HL-60 (cell line): ENCODE measurements around the gene SFI1.

ENCODE experiments used
- DNase-seq, 2 experiments: peaks; one replicate each; pipeline ENCODE4 v3.0.0-alpha.2; 2010 to 2020; ENCODE audit warnings: low read depth in 1 of 2, low spot score in 1 of 2
- H3K27ac ChIP-seq: fragments of 250-450 bp; sonication (Bioruptor Pico); replicated peaks from 2 replicates; pipeline ENCODE4 v1.5.1; 2020; ENCODE audit warnings: mild to moderate bottlenecking, moderate library complexity
- H3K27me3 ChIP-seq: fragments of 250-450 bp; sonication (Bioruptor Pico); 2 replicates; pipeline ENCODE4 v1.5.1; 2021; ENCODE audit warnings: mild to moderate bottlenecking, moderate library complexity; ENCODE audit not compliant: insufficient read depth, poor library complexity, severe bottlenecking
- H3K4me3 ChIP-seq: replicated peaks from 2 replicates; pipeline ENCODE4 v1.5.1; 2011; ENCODE audit warnings: mild to moderate bottlenecking, control low read depth, low read length; ENCODE audit not compliant: insufficient read depth
- CTCF ChIP-seq: IDR thresholded peaks from one replicate; pipeline ENCODE4 v1.5.1; 2011; ENCODE audit warnings: low read length, control low read depth, inconsistent platforms; ENCODE audit not compliant: insufficient read depth
- GABPA ChIP-seq: IDR thresholded peaks from 2 replicates; pipeline ENCODE4 v1.6.1; 2012; ENCODE audit warnings: low read depth
- POLR2AphosphoS5 ChIP-seq: IDR thresholded peaks from 2 replicates; pipeline ENCODE4 v1.6.1; 2012; ENCODE audit warnings: low read depth
- REST ChIP-seq: IDR thresholded peaks from 2 replicates; pipeline ENCODE4 v1.6.1; 2012; ENCODE audit warnings: low read depth; ENCODE audit not compliant: insufficient replicate concordance
- SPI1 ChIP-seq: IDR thresholded peaks from 2 replicates; pipeline ENCODE4 v1.6.1; 2012; ENCODE audit warnings: low read depth, mild to moderate bottlenecking, borderline replicate concordance

SFI1 gene

GRCh38 chr22:31448382-31448781 is 48.0 kb upstream of the SFI1 start:
- no peak for TF ChIP-seq CTCF
- no peak for TF ChIP-seq SPI1
- TF ChIP-seq POLR2AphosphoS5: no peak
- TF ChIP-seq GABPA: no peak
- no peak for TF ChIP-seq REST
- no peaks in the 10 kb centered on the region for H3K27me3 ChIP-seq
- no peak overlapping the region for H3K27ac ChIP-seq
- DNase-seq: no peak
- no peak overlapping the region for H3K4me3 ChIP-seq

DNA sequence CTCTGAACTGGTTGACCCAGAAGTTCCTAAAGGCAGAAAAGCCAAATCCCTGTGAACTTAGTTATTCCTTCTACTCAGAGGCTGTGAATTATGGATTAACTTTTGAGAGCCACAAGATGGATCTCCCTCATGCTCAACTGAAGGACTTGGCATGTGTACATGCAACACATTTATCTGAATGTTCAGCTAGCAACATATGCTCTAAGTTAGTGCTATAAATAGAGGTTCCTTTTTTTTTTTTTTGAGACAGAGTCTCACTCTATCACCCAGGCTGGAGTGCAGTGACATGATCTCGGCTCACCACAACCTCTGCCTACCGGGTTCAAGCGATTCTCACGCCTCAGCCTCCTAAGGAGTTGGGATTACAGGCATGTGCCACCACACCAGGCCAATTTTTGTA is 46.8 kb upstream of the SFI1 start:
- Histone ChIP-seq H3K4me3 (no peak overlapping the region), H3K27ac (no peak overlapping the region), H3K27me3 (no peaks in the 10 kb centered on the region)
- TF ChIP-seq POLR2AphosphoS5 (no peak), REST (no peak), SPI1 (no peak), CTCF (no peak), GABPA (no peak)
- DNase-seq: no peak

GRCh38 chr22:31451709-31452571 is 44.4 kb upstream of the SFI1 start:
- no peak overlapping the region for H3K27ac ChIP-seq
- no peaks in the 10 kb centered on the region for H3K27me3 ChIP-seq
- H3K4me3 ChIP-seq: no peak overlapping the region
- DNase-seq: peak in 1 of 2 experiments; percentile 39
- no peak for TF ChIP-seq SPI1
- TF ChIP-seq GABPA: no peak
- TF ChIP-seq POLR2AphosphoS5: no peak
- TF ChIP-seq CTCF: peak; percentile 49
- TF ChIP-seq REST: no peak
